ENCODE data around the gene CORO7.

- TF ChIP-seq CTCF (conservative IDR thresholded peaks at IDR 0.05; ENCODE audit: low read depth, low read length) (no peak), EZH2phosphoT487 (IDR thresholded peaks at IDR 0.05; ENCODE audit: borderline replicate concordance, low read length) (no peak), EZH2 (IDR thresholded peaks at IDR 0.05; ENCODE audit: low read length, unreplicated experiment) (no peak)
Measured at GRCh38 chr16:4317532-4318450, 98.6 kb downstream of the CORO7 start.
